BJ (cell line): ENCODE results near the gene LRP5. TPM values are rescaled to one million over a fixed set of nuclear protein-coding genes. Genes with fewer than 3 reads are reported as not detected.

Experiments used
- CTCF ChIA-PET: fragments of 350-600 bp; formaldehyde crosslinking; extraction: SDS; loops from one replicate; lab custom pipeline; 2021; ENCODE audit warnings: antibody characterized with exemption, inconsistent platforms; lab: Yijun Ruan, JAX
- POLR2A ChIA-PET: fragments of 300-600 bp; sonication (Branson Sonifier 250); formaldehyde crosslinking; extraction: SDS; loops from one replicate; lab custom pipeline; 2021; ENCODE audit warnings: antibody characterized with exemption; lab: Charles Lee
- DNase-seq: peaks from one replicate; pipeline ENCODE4 v3.0.0-alpha.2; 2011; ENCODE audit warnings: low read depth
- H3K27me3 ChIP-seq: 2 replicates; pipeline ENCODE4 v1.6.0; 2011; ENCODE audit warnings: low read length; ENCODE audit not compliant: control insufficient read depth, insufficient read depth
- H3K36me3 ChIP-seq: 2 replicates; pipeline ENCODE4 v1.5.1; 2011; ENCODE audit warnings: low read length; ENCODE audit not compliant: control insufficient read depth, insufficient read depth
- H3K4me3 ChIP-seq: 2 replicates; pipeline ENCODE4 v1.5.1; 2011; ENCODE audit warnings: low read depth, mild to moderate bottlenecking, control low read depth, low read length
- CTCF ChIP-seq: IDR thresholded peaks from 2 replicates; pipeline ENCODE4 v1.5.1; 2011; ENCODE audit warnings: low read depth, mild to moderate bottlenecking, control low read depth, inconsistent platforms, low read length, moderate library complexity; ENCODE audit not compliant: insufficient read depth
- polyA plus RNA-seq: library from polyadenylated mRNA; depleted of rRNA; stranded (reverse); fragments of >200 nt; gene quantifications from 2 replicates; pipeline ENCODE4 v1.2.3, GENCODE V29; 2011

LRP5 gene
- polyA plus RNA-seq, 1 experiment, result 11.5 TPM

GRCh38 chr11:68479390-68479789 lies 167.0 kb downstream of the LRP5 start:
- CTCF ChIA-PET, result no interaction called here
- POLR2A ChIA-PET, result no interaction called here
- no peak for TF ChIP-seq CTCF

GRCh38 chr11:68480193-68480592 lies 167.8 kb downstream of the LRP5 start:
- Histone ChIP-seq H3K27me3 (no peaks in the 10 kb centered on the region), H3K4me3 (no peak overlapping the region), H3K36me3 (no peaks in the 10 kb centered on the region)
- no peak for TF ChIP-seq CTCF
- CTCF ChIA-PET, result no interaction called here
- POLR2A ChIA-PET, result no interaction called here
- no peak for DNase-seq

More at GRCh38 chr11:68479390-68479789, 167.0 kb downstream of the LRP5 start:
- DNase-seq, result no peak
- Histone ChIP-seq H3K36me3 (no peaks in the 10 kb centered on the region), H3K4me3 (no peak overlapping the region), H3K27me3 (no peaks in the 10 kb centered on the region)

- ChIA-PET CTCF (no interaction called here), POLR2A (interaction anchor here (0.7 kb wide), 1 partner anchor 19 kb away, joined by 3 read pairs; no protein-coding TSS in a partner anchor)
- H3K27me3 ChIP-seq, result no peaks in the 10 kb centered on the region
- TF ChIP-seq CTCF, result no peak
- no peak overlapping the region for H3K4me3 ChIP-seq
- no peaks in the 10 kb centered on the region for H3K36me3 ChIP-seq
- no peak for DNase-seq
Measured at GRCh38 chr11:68480852-68481510, 168.6 kb downstream of the LRP5 start.

GRCh38 chr11:68481579-68482240 lies 169.3 kb downstream of the LRP5 start:
- ChIA-PET CTCF (no interaction called here), POLR2A (no interaction called here)
- Histone ChIP-seq H3K4me3 (no peak overlapping the region), H3K27me3 (no peaks in the 10 kb centered on the region), H3K36me3 (no peaks in the 10 kb centered on the region)
- no peak for TF ChIP-seq CTCF
- no peak for DNase-seq

- no peaks in the 10 kb centered on the region for H3K27me3 ChIP-seq
- no peak for TF ChIP-seq CTCF
- H3K4me3 ChIP-seq, result no peak overlapping the region
- DNase-seq, result no peak
- ChIA-PET POLR2A (no interaction called here), CTCF (interaction anchor here (0.8 kb wide), 1 partner anchor 867 kb away, joined by 3 read pairs; no protein-coding TSS in a partner anchor)
- no peaks in the 10 kb centered on the region for H3K36me3 ChIP-seq
Measured at GRCh38 chr11:68488623-68489022, 176.2 kb downstream of the LRP5 start.
